HFFc6 (cell line): ENCODE data around the gene WNT9A. TPM values are rescaled to one million over a fixed set of nuclear protein-coding genes. Genes with fewer than 3 reads are reported as not detected.
A peak's percentile ranks its signal among the peaks of the same experiment; 100 is the strongest.
"Not testable (repeated sequence)": the region's sequence is repeated elsewhere in the genome, so short reads cannot be mapped to it uniquely, and the experiment has no call there.

Experiments used
- DNase-seq: peaks from one replicate; pipeline ENCODE4 v3.0.0-alpha.2; 2018
- H3K27ac Mint-ChIP-seq: 2 replicates; pipeline ENCODE4 v1.8.0; 2020; ENCODE audit warnings: mild to moderate bottlenecking, mixed read lengths
- H3K27me3 Mint-ChIP-seq: 2 replicates; pipeline ENCODE4 v1.8.0; 2021; ENCODE audit warnings: mild to moderate bottlenecking, moderate library complexity, mixed read lengths; ENCODE audit not compliant: insufficient read depth
- H3K36me3 Mint-ChIP-seq: 2 replicates; pipeline ENCODE4 v1.8.0; 2021; ENCODE audit warnings: low read depth, mixed read lengths
- H3K4me1 Mint-ChIP-seq: 2 replicates; pipeline ENCODE4 v1.8.0; 2020; ENCODE audit warnings: low read depth, mixed read lengths
- H3K4me3 Mint-ChIP-seq: 2 replicates; pipeline ENCODE4 v1.8.0; 2020; ENCODE audit warnings: mild to moderate bottlenecking, moderate library complexity, mixed read lengths
- H3K9me3 Mint-ChIP-seq: 2 replicates; pipeline ENCODE4 v1.8.0; 2020; ENCODE audit warnings: mild to moderate bottlenecking, mixed read lengths
- CTCF ChIP-seq: fragments of 200-600 bp; sonication (generic); IDR thresholded peaks from 2 replicates; pipeline ENCODE4 v1.5.0; 2021; ENCODE audit warnings: antibody characterized with exemption, mild to moderate bottlenecking
- long read RNA-seq: library from polyadenylated mRNA; unstranded; transcript quantifications from one replicate; pipeline ENCODE4 v2.0.0, GENCODE V29; 2019
- total RNA-seq, 6 experiments: library from RNA; stranded (reverse); fragmentation: NEBNext Ultra II Directional; extraction: Animal tissue kit (Norgen Biotek cat#: 25700); gene quantifications; 2 replicates in 1 of 6; 3 replicates in 5 of 6; pipeline ENCODE4 v1.2.3, GENCODE V29; 2021

The WNT9A gene
- total RNA-seq, result under 1 TPM; 0.17 to 0.67 (median 0.57) TPM
- long read RNA-seq, result 0 reads

GRCh38 chr1:227947676-227948492 lies at the start of gene WNT9A:
Gene WNT9A (minus strand): TSS chr1:227947932. CDS start chr1:227947887, 45 bp downstream.
- H3K4me1 Mint-ChIP-seq, result peaks cover 16% of the 10 kb centered on the region; the same call in 1 of the 2 replicates
- no peaks in the 10 kb centered on the region for H3K36me3 Mint-ChIP-seq
- DNase-seq, result no peak
- H3K27me3 Mint-ChIP-seq, result peaks cover 19% of the 10 kb centered on the region
- H3K4me3 Mint-ChIP-seq, result peak within 1 kb of the TSS; percentile 83
- H3K27ac Mint-ChIP-seq, result no peak within 1 kb of the TSS
- H3K9me3 Mint-ChIP-seq, result no peaks in the 10 kb centered on the region
- TF ChIP-seq CTCF, result no peak

- H3K27me3 Mint-ChIP-seq, result peaks cover 9% of the 10 kb centered on the region
- DNase-seq, result no peak
These were observed 48.6 kb upstream of the WNT9A start for GRCh38 chr1:227996187-227996950.

GRCh38 chr1:227994632-227995300 lies 47.0 kb upstream of the WNT9A start:
- Mint-ChIP-seq H3K9me3 (peaks cover 30% of the 10 kb centered on the region), H3K4me1 (no peaks in the 10 kb centered on the region), H3K27ac (no peak overlapping the region), H3K36me3 (no peaks in the 10 kb centered on the region; the same call in 1 of the 2 replicates), H3K4me3 (no peak overlapping the region), H3K27me3 (peaks cover 8% of the 10 kb centered on the region)
- DNase-seq, result no peak
- TF ChIP-seq CTCF, result no peak

More at GRCh38 chr1:227996187-227996950, 48.6 kb upstream of the WNT9A start:
- peaks cover 20% of the 10 kb centered on the region for H3K9me3 Mint-ChIP-seq
- no peak overlapping the region for H3K4me3 Mint-ChIP-seq
- H3K4me1 Mint-ChIP-seq, result no peaks in the 10 kb centered on the region
- H3K36me3 Mint-ChIP-seq, result no peaks in the 10 kb centered on the region
- H3K27ac Mint-ChIP-seq, result no peak overlapping the region
- TF ChIP-seq CTCF, result no peak

- H3K4me1 Mint-ChIP-seq, result no peaks in the 10 kb centered on the region
- H3K9me3 Mint-ChIP-seq, result peaks cover 17% of the 10 kb centered on the region
- H3K4me3 Mint-ChIP-seq, result no peak overlapping the region
- no peak for TF ChIP-seq CTCF
- no peak overlapping the region for H3K27ac Mint-ChIP-seq
- H3K36me3 Mint-ChIP-seq, result no peaks in the 10 kb centered on the region; the same call in 1 of the 2 replicates
- DNase-seq, result no peak
- H3K27me3 Mint-ChIP-seq, result peaks cover 6% of the 10 kb centered on the region
These were observed 39.4 kb upstream of the WNT9A start for GRCh38 chr1:227987181-227987580.

GRCh38 chr1:227975583-227976283 lies 28.0 kb upstream of the WNT9A start:
- not testable (repeated sequence) for H3K27me3 Mint-ChIP-seq, H3K4me3 Mint-ChIP-seq, H3K4me1 Mint-ChIP-seq, H3K36me3 Mint-ChIP-seq, H3K27ac Mint-ChIP-seq, H3K9me3 Mint-ChIP-seq, DNase-seq

GRCh38 chr1:227973724-227974288 lies 26.1 kb upstream of the WNT9A start:
- not testable (repeated sequence) for H3K36me3 Mint-ChIP-seq, DNase-seq, H3K27ac Mint-ChIP-seq, H3K27me3 Mint-ChIP-seq, H3K9me3 Mint-ChIP-seq, H3K4me1 Mint-ChIP-seq, H3K4me3 Mint-ChIP-seq

GRCh38 chr1:227972843-227973374 lies 25.2 kb upstream of the WNT9A start:
- H3K4me3 Mint-ChIP-seq, H3K9me3 Mint-ChIP-seq, H3K27ac Mint-ChIP-seq, H3K4me1 Mint-ChIP-seq, DNase-seq, H3K36me3 Mint-ChIP-seq, H3K27me3 Mint-ChIP-seq: not testable (repeated sequence)

GRCh38 chr1:227972283-227972679 lies 24.5 kb upstream of the WNT9A start:
- not testable (repeated sequence) for H3K27ac Mint-ChIP-seq, DNase-seq, H3K4me1 Mint-ChIP-seq, H3K36me3 Mint-ChIP-seq, H3K9me3 Mint-ChIP-seq, H3K4me3 Mint-ChIP-seq, H3K27me3 Mint-ChIP-seq
